ENCODE data around the gene MDFIC.

DNA sequence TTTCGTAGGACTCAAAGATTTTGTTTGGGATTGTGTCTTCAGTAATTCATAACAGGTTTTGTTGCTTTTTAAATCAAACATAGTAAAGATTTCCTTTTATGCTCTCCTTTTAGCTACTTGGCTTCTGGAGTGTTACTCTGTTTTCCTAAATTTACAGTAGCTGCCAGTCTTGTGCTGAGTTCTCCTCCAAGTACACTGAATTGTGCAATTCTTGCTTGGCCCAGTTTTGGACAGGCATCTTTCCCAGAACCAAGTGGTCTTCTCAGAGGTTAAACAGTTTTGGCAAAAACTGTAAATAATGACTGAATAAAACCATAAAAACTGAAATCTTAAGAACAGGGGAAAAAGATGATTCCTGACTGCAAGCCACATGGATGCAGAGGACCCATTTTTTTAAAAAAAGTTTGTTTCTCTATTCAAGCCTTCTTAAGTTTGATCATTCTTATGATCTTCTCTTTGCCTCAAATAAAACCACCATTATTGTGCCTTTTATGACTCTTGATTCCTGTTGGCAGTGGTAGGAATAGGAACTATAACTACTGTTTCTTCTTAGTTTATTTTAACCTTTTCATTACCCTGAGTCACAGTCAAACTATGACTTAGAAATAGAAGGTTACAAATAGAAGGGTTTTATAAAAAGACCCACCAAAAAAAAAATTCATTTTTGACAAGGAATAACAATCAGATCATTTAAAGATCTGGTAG, 88.0 kb downstream of the MDFIC start:
- TF ChIP-seq POLR2A (IDR thresholded peaks at IDR 0.05; ENCODE audit: low read depth, low read length) (no peak), POLR2AphosphoS5 (IDR thresholded peaks at IDR 0.05; ENCODE audit: low read depth, low read length) (no peak), TAF1 (IDR thresholded peaks at IDR 0.05; ENCODE audit: low read depth, low read length) (no peak), PAX5 (IDR thresholded peaks at IDR 0.05; ENCODE audit: insufficient read depth, low read length, severe bottlenecking) (no peak)
